HK-2 (cell line): ENCODE measurements around the gene UBE3B.

Experiments used
- DNase-seq: peaks from one replicate; pipeline ENCODE4 v3.0.0-alpha.2; 2018; ENCODE audit not compliant: unreplicated experiment

UBE3B gene

GRCh38 chr12:109494348-109494881 is 17.0 kb downstream of the UBE3B start:
- DNase-seq = no peak

- no peak for DNase-seq
These were observed 17.6 kb downstream of the UBE3B start for GRCh38 chr12:109495012-109495411.

DNA sequence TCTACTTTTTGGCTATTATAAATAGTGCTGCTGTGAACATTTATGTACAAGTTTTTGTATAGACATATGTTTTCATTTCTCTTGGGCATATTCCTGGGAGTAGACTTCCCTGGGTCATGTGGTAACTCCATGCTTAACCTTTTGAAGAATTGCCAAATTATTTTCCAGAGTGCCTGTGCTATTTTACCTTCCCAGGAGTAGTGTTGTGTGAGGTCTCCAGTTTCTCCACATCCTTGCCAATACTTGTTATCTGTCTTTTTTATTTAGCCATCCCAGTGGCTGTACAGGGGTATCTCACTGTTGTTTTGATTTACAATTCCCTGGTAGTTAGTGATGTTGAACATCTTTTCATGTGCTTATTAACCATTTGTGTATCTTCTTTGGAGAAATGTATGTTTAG is 18.9 kb downstream of the UBE3B start:
- no peak for DNase-seq

GRCh38 chr12:109497675-109498074 is 20.2 kb downstream of the UBE3B start:
- no peak for DNase-seq

DNA sequence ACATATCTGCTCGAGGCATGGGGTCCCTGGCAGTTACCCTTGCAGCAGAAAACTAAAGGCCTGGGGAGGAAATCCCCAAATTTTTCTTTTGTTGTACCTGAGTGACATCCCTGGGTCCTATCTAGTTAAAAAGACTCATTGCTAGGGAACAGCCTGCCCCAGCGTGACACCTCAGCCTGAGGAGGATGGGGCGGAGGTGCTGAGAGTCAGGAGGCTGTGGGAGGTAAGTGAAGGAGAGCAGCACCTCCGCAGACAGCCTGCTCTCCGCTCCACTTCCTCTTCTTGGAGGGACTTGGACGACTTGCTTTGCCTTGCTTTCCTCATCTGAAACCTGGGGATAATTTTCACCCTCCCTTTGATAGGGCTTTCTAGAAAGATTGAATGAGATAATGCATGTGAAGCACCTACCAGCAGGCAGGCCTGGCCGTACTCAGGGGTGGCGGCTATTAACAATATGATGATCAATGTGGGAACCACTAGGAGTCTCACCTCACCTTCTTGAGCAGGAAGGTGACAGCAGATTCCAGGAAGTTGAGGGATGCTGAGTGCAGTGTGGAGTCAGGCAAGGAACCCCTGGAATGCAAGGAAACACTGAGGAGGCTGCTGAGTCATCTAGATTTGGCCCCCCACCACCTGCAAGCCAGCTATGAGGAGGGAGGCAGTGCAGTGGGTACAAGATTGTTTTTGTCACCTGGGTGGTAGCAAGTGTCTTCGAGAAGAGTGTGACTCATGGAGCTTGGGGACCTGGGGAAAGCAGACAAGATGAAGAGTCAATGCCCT is 23.2 kb downstream of the UBE3B start:
- DNase-seq = no peak

DNA sequence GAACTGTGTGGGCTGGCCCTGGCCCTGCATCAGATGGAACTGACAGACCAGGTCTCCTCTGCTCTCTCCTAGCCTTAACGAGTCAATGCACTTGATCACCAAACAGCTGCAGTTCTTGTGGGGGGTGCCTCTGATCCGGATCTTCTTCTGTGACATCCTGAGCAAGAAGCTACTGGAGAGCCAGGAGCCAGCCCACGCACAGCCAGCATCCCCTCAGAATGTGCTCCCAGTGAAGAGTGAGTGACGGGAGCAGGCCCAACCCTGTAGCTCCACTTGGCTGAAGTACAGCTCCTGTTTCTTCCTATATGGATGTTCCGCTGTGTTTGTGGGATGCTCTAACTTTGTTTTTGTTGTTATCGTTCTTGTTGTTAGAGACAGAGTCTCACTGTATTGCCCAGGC is 23.9 kb downstream of the UBE3B start:
- DNase-seq = no peak

- no peak for DNase-seq
These were observed 24.9 kb downstream of the UBE3B start for GRCh38 chr12:109502332-109502731.

DNA sequence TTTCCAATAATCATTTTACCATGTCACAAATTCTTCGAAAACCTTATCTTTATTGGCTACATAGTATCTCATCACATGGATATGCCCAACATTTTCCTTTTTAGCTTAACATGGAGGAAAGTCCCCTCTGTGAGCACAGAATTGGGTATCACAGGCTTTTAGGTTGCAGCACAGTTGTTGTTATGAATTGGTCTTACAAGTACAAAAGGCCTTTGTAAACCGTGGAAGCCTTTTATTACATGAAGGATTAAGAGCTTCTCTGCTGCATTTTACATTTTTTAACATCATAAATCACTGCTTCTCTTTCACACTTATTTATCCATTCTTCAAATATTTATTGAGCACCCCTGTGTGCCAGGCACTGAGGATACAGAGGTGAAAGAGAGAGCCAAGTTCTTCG is 26.2 kb downstream of the UBE3B start:
- DNase-seq = no peak

GRCh38 chr12:109504068-109504467 is 26.6 kb downstream of the UBE3B start:
- no peak for DNase-seq

- no peak for DNase-seq
These were observed 32.8 kb downstream of the UBE3B start for GRCh38 chr12:109510196-109510595.

- no peak for DNase-seq
These were observed 35.2 kb downstream of the UBE3B start for GRCh38 chr12:109512608-109513007.

DNA sequence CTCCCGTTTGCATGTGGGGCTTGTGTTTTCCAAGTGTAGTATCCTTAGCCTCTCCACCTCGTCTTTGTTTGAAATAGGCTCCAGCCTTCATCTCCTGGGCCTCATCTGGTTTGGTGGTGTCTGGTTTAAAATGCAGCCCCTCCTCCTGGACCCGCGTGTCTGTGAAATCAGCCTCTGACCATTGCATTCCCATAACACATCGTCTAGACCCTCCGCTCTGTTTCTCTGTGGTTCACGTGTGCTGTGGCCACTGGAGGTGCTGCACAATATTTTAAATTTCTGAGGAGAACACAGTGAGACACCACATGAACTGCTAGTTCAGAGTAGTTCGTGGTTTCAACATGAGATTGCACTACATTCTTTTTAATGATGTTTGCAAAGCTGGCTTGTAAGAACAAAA is 35.6 kb downstream of the UBE3B start:
- DNase-seq = no peak

- no peak for DNase-seq
These were observed 36.5 kb downstream of the UBE3B start for GRCh38 chr12:109513977-109514376.

DNA sequence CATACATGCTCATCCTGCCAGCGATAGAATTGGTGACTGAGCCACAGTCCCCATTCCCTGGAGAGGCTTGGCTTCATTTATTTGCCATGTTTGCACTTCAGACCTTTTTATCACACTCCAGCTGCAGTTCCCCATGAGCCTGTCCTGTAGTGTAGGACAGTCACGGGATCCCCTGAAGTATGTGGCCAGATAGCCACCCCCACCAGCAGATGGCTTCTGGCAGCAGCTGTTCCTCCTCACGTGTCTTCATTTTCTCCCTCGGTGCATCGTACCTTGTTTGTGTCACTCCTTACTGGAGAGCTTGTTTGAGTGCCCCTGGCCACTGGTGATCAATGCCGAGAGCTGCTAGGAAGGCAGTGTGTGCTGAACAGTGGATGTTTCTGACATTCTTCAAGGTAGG is 40.2 kb downstream of the UBE3B start:
- DNase-seq = no peak

DNA sequence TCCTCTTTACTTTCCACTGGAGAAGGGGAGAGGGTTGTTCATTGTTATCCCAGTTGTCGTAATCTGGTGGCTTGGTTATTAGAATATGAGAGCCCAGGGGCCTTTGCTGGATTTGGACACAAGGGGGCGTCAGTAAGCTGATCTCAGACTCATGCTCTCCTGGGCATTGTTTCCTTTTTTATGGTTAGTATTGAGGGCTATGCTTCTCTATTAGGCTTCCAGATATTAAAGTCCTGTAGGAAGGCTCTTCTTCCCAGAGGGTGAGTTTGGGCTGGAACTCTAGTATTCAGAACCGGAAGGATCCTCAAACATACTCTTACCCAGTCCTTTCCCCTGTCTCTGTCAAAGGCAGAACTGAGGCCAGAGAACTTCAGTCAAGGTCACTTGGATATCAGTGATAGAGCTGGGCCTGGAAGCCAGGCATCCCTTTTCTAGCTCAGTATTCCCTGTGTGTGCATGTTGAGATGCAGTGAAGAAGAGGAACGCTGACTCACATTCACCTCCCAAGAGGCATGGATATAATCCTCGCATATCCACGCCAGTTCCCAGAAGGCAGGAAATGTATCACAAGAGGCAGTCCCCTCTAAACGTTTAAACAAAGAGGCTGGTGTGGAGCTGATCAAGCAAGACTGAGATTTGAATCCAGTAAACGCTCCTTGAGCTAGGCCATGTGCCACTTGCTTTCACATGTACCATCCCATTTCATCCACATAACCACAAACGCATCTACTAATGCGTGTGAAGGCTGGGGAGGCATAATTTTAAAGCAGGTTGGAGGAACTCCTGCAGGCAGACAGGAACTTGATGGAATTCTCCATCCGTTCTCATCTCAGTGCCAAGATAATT is 41.6 kb downstream of the UBE3B start:
- DNase-seq = peak; percentile 51

DNA sequence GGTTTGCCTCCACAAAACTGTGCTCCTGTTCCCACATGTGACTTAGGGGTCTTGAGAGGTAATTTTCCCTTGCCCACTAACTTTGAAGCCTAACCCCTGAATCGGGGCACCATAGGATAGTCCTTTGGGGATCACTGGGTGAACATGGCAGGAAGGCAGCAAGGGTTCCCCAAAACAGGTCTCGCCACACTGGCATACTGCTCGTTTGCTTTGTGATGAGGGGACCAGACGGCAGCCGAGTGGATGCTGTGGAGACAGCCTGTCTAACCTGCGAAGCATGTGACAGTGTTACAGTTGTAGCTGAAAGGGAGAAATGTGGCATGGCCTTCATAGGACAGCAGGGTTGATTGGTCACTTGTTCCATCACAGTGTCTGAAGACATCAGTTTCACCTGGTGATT is 42.4 kb downstream of the UBE3B start:
- no peak for DNase-seq

- DNase-seq = no peak
These were observed 44.4 kb downstream of the UBE3B start for GRCh38 chr12:109521831-109522230.

DNA sequence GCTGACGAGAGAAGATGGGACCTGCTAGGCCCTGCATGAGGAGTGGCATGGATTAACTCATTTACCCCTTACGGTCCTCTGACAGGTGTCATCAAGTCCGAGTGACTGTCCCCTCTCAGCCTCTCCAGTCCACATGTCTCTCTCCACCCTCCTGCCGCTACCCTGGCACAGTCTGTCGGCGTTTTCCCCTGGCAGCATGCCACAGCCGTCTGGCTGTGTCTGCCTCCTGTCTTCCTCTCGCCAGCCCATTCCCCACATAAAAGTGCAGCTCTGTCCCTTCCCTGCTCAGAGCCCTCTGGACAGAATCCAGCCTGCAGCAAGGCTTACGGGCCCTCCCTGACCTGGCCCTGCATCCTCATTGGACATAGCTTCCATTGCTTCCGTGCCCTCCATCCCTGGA is 45.6 kb downstream of the UBE3B start:
- no peak for DNase-seq

- DNase-seq = no peak
These were observed 46.1 kb downstream of the UBE3B start for GRCh38 chr12:109523504-109523903.

DNA sequence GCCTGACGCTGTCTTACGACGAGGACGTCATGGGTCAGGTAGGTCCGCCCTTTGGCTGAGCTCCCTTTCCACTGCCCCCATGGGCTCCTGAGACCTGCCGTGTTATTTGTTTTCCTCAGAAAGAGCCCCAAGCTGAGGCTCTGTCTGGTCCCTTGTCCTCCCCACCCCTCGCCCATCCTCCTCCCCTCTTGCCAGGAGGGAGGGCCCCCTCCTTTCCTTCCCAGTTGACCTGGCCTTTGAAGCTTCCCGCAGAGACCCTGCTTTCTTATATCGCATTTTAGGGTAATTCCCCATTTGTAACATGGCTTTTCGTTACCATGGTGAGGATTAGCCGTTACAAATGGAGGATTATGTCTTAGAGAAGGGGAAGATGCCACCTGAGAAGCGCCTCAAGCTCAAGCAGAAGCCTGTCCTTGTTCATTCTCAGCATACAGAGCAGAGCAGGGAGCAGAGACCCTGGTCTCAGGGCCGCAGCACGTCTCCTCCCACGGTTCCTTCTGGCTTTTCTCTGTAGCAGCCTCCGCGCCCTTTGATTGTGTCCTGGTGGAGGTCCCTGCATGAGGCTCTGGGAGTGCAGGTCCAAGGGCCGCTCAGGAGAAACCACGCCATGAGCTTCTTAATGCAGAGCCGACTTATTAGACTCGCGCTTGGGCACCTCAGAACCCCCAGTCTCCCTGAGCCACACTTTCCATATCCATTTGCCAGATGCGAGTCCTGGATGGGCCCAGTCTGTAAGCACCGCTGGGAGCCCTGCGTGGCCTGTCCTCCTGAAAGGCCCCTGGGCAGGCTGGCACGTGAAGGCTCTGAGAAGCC is 47.2 kb downstream of the UBE3B start:
- no peak for DNase-seq

DNA sequence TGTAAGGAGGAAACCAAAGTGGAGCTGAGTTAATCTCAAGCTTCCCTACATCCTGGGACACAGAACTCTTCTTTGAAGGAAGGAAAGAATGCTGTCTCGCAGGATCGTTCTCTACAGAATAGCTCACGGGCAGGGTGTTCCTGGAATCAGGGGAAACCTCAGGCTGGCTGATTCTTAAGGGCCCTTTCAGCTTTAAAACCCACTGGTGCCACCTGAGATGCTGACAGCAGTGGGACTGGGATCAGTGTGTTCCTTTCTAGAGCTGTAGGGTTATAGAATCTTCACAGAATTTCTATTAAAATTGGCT is 47.8 kb downstream of the UBE3B start:
- DNase-seq = no peak

DNA sequence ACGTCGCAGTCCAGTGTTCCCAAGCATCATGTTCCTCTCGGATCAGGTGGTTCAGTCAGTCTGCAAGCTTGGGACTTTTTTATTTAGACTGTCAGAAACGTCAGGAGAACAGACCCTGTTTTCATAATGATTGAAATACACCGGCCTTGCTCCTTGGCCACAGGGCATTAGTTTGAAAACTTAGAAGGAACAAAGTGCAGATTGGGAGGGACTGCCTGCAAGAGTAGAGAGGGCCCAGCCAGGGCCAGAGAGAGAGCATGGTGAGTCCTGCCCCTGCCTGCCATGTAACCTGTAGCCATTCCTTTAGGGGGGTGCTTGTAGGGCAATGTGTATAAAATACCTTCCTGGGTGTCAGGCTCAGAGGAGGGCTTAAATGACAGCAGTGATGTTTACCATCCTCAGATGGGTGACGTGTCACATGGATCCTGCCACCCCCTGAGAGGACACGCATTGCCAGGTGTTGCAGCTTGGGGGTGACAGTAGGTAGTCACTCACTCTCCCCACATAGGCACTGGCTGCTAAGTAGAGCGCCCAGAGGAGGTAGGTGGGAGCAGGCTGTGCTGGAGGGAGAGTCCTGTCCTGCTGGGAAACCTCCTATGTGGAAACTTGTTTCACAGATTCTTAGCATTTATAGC is 50.2 kb downstream of the UBE3B start:
- no peak for DNase-seq
